Fibroblast of the aortic adventitia (primary cell): ENCODE results near the gene ADH1B. TPM values are rescaled to one million over a fixed set of nuclear protein-coding genes. Genes with fewer than 3 reads are reported as not detected.
"Not testable (repeated sequence)": the region's sequence is repeated elsewhere in the genome, so short reads cannot be mapped to it uniquely, and the experiment has no call there.

Experiments used
- DNase-seq: peaks from one replicate; pipeline ENCODE4 v3.0.0-alpha.2; 2010; ENCODE audit warnings: low read depth
- H3K4me3 ChIP-seq: 2 replicates; pipeline ENCODE4 v1.5.1; 2011; ENCODE audit warnings: low read depth, mild to moderate bottlenecking, control low read depth, low read length, moderate library complexity
- total RNA-seq: library from RNA; depleted of rRNA; stranded (reverse); fragments of >200 nt; gene quantifications from 2 replicates; pipeline ENCODE4 v1.2.3, GENCODE V29; 2012; ENCODE audit warnings: low replicate concordance
- TF ChIP-seq, protein P1 (sequence below): IDR thresholded peaks from 2 replicates; pipeline ENCODE4 v1.5.1; 2011; ENCODE audit warnings: mild to moderate bottlenecking, low read length, control low read depth, inconsistent platforms; ENCODE audit not compliant: insufficient read depth

Gene ADH1B
- total RNA-seq, 1 donor, result 535 TPM

GRCh38 chr4:99324361-99324760, 3.2 kb upstream of the ADH1B start:
- peak; percentile 45 for DNase-seq
- H3K4me3 ChIP-seq, result no peak overlapping the region
- TF ChIP-seq, protein P1, sequence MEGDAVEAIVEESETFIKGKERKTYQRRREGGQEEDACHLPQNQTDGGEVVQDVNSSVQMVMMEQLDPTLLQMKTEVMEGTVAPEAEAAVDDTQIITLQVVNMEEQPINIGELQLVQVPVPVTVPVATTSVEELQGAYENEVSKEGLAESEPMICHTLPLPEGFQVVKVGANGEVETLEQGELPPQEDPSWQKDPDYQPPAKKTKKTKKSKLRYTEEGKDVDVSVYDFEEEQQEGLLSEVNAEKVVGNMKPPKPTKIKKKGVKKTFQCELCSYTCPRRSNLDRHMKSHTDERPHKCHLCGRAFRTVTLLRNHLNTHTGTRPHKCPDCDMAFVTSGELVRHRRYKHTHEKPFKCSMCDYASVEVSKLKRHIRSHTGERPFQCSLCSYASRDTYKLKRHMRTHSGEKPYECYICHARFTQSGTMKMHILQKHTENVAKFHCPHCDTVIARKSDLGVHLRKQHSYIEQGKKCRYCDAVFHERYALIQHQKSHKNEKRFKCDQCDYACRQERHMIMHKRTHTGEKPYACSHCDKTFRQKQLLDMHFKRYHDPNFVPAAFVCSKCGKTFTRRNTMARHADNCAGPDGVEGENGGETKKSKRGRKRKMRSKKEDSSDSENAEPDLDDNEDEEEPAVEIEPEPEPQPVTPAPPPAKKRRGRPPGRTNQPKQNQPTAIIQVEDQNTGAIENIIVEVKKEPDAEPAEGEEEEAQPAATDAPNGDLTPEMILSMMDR, result no peak

DNA sequence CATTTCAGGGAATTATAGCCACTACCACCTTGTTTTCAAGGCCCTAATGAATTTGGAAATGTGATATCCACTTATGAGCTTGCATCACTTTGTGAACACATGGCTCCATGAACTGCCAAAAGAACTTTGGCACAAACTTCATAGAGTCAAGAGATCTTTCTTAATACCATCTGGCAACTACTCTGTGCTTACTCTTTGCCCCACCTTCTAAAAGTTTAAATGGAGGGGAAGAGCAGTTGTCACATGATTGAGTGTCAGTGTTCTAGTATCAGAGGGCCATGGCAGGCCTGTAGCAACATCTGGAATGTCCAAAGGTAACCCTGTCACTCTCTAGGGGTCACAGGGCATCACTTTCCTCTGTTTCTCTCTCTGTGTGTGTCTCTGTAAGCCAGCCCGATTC, 2.6 kb upstream of the ADH1B start:
- H3K4me3 ChIP-seq, result no peak overlapping the region
- TF ChIP-seq, protein P1, result no peak
- peak; percentile 96 for DNase-seq

- H3K4me3 ChIP-seq, result peak overlapping the region; percentile 14
- not testable (repeated sequence) for DNase-seq
Observed at GRCh38 chr4:99317811-99318210, 3.4 kb downstream of the ADH1B start.

DNA sequence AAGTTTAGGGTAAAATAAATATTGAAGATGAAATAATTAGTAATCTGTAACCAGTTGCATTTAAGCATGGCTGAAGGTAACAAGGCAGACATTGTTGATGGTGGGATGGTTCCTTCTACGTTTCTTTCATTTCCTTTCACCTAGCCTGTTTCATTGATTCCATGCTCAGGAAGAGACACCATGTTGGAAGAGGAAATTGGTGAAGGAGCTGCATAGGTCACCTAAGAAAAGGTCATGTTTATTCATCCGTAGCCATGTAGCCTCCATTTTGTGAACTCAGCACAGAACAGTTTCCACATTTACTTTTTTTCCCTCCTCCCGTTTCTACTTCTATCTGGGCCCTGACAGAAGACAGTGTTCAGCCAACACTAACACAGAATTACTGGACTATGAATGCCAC, 3.8 kb downstream of the ADH1B start:
- TF ChIP-seq, protein P1, result no peak
- DNase-seq, result no peak
- peak overlapping the region; percentile 14 for H3K4me3 ChIP-seq

- TF ChIP-seq, protein P1, result no peak
- no peak overlapping the region for H3K4me3 ChIP-seq
Observed at GRCh38 chr4:99315839-99316238, 5.4 kb downstream of the ADH1B start.

GRCh38 chr4:99314211-99314610, 7.0 kb downstream of the ADH1B start:
- no peak for DNase-seq
- H3K4me3 ChIP-seq, result no peak overlapping the region
- TF ChIP-seq, protein P1, result no peak

More at GRCh38 chr4:99315839-99316238, 5.4 kb downstream of the ADH1B start:
- no peak for DNase-seq

DNA sequence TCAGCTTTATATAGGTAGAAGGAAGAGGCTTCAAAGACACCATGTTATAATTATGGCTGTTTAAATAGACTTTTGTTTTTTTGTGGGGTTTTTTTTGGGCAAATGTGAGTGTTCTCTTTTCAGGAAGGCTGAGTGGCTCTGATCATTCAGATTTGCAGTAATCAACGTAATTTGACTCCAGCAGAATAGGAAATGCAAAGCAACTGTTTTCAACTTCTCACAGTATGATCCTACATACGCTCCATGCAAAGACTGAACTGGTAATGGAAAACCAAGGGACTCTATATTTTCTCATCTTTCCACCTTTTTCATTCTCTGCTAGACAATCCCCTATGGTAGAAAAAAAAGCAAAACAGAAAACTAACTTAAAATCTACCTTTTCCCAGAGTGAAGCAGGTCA, 10.8 kb downstream of the ADH1B start:
- TF ChIP-seq, protein P1, result no peak
- DNase-seq, result no peak
- no peak overlapping the region for H3K4me3 ChIP-seq
